ENCODE measurements around the gene ITGB1. TPM values are rescaled to one million over a fixed set of nuclear protein-coding genes. Genes with fewer than 3 reads are reported as not detected.

The ITGB1 gene
- total RNA-seq, 1 donor from 2014 or later, result 458 TPM

DNA sequence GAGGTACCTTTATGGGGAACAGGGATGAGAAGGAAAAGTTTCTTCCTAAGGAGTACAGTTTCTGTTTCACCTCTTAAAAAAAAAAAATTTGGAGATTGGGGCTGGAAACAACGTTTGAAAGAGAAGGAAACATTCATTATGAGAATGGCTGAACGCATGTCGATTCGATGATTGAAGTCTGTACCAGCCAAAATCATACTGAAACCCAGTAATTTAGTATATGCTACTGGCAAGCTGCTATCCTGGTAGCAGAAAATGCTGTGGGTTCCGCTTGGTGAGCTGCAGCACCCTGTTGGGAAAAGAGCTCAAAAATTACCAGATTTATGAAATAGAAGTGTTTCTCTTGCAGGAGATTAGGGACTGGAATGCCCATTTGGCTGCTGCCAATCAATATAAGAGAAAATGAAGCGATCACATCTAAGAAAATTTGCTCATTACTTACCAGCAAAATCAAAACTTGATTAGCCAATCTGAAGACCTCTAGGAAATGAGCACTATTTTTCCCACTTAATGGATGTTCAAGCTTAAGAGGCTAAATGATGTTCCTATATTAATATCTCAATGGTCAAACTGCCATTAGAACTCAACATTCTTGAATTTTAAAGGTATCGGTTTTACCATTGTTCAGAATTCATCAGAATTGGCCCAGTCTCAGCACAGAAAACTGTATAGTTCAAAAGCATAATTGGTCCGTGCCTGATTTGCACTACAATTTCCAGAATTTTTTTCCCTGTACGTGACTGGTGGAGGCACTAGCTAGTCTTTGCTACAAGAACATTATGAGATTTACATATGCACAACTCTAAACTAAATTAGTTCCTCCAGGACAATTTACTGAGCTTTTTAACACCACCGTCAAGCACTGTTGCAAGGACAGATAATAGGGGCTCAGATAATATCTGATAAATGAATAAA is 1.2 kb upstream of the ITGB1 start:
- DNase-seq (no peak), ATAC-seq (ENCODE audit: poor library complexity) (no peak)
- intact Hi-C loops (cut with DNase I), result loop anchor here (10.0 kb wide), 1 partner anchor 46 kb away; no protein-coding TSS in a partner anchor

DNA sequence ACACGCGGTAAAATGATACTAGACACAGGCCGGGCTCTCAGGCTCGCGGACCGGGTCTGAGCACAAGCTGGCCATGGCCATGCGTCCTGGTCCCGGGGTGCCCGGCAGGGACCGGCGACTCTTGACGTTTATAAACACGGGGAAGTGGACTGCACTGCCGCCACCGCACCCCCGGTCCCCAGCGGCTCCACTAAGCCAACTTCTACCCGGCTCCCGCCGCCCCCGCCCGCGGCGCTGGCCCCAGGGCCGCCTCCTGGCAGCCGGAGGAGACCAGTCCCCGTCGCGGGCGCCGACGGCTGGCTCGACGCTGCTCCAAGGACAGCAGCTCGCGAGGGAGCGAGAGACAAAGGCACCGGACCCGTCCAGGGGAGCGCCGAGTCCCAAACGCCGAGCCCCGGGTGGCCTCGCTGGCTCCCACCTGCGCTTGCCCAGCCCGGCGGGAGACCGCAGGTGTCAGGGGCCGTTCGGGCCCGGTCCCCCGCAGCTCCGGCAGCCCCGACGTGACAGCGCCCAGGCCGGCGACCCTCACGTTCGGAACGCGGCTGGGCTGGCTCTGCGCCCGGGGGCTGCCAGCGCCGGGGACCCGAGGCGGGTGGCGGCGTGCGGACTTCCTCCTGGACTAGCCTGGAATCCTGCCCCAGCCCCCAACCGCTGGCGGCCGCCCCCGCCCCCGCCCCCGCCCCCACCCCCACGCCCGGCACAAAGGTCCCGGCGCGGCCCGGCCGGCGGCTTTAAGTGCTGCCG is 517 bp downstream of the ITGB1 start:
- peak; percentile 81 for DNase-seq
- peak; percentile 26 for ATAC-seq (ENCODE audit: poor library complexity)
- intact Hi-C loops (cut with DNase I), result loop anchor here (10.0 kb wide), 1 partner anchor 47 kb away; no protein-coding TSS in a partner anchor

DNA sequence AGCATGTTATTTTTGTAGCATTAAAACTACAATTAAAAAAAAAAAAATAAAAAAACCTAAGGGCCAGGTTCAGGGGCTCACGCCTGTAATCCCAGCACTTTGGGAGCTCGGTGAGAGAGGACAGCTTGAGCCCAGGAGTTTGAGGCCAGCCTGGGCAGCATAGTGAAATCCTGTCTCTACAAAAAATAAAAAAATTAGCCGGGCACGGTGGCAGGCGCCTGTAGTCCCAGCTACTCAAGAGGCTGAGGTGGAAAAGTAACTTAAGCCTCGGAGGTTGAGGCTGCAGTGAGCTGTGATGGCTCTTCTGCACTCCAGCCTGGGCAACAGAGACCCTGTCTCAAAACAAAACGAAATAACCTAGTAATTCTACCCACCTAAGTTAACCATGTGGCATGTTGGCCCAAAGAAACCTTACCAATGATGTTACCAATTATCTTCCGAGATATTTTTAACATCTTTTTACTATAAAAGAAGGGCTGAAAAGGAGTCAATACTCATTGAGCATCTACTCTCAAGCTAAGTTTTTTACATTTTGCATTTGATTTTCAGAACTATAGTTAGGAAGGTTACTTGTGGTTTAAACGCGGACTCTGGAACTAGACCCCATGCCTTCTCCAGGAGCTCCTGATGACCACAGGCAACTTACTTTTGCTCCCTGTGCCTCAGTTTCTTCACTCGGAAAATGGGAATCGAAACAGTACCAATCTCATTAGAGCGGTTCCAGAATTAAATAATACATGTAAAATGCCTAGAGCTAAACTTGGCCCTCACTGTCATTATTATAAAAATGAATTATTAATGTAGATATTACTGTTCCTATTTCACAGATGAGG is 1.4 kb downstream of the ITGB1 start:
- intact Hi-C loops (cut with DNase I), result loop anchor here (10.0 kb wide), 1 partner anchor 48 kb away; no protein-coding TSS in a partner anchor
- DNase-seq, result peak; percentile 30
- no peak for ATAC-seq (ENCODE audit: poor library complexity)

DNA sequence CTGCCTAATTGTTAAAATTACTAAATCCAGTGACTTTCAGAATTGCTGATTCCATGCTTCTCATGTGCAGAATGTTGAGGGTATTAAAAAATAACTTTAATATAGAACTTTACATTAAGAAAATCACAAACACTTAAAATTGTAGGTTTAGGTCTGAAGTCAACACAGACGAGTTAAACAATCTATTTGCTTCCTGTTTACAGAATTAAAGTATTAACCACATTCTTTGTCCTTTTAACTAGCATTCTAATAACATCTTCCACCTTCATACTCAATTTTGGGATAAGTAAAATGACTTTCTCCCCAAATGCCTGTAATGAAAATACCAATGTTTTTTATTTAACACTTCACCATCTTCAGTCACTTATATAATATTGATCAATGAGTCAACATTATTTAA is 2.2 kb downstream of the ITGB1 start:
- DNase-seq (no peak), ATAC-seq (ENCODE audit: poor library complexity) (no peak)
- intact Hi-C loops (cut with DNase I), result loop anchor here (10.0 kb wide), 1 partner anchor 49 kb away; no protein-coding TSS in a partner anchor

DNA sequence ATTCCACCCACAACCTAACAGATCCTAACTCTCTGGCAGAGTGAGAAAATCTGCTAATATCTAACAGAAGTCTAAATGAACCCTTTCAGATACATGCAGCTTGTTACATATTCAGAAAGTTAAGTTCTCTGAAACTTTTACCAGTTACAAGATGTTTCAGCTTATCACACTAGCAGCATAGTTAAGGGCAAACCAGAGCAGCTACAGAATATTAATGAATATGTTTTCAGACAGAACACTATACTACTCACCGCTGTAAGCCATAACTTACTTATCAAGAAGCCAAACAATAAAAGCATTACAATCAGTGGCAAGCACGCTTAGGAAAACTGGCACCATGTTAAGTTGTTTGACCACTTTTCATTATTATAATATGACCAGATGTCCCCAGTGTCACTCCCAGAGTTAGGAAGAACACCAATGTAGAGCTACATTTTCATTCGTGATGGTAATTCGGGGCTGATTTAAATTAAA is 2.7 kb downstream of the ITGB1 start:
- DNase-seq, result no peak
- ATAC-seq (ENCODE audit: poor library complexity), result no peak
- intact Hi-C loops (cut with DNase I), result loop anchor here (10.0 kb wide), 1 partner anchor 49 kb away; no protein-coding TSS in a partner anchor

DNA sequence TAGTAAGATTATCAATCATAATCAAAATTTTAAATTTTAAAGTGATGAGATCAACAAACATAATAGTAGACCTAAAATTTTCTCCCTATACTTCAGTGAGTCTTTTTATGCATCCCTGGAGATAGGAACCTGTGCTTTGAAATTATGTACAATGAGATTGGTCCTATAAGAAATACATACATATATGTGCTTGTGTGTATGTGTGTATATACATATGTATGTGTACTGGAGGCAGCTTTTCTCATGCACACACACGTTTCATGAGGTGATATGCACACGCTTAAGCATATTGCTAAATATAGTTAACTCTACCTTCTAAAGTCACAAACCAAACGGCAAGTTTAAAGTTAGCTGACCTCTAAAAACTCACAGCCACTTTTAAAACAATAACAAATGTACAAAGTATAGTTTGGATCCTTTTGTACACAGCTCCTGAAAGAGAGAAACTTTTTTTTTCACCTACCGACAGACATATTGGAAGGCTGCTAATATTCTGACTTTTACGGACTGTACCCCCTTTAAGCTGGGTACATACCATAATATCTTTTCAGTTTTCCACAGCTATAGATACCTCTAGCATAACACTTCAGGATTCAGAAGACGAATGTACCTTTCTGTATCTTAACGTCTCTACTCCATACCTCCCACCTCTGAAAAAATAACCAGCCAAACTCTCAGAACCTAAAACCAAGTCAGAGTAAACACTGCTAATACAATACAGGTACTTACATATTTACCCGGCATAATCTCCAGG is 3.3 kb downstream of the ITGB1 start:
- no peak for ATAC-seq (ENCODE audit: poor library complexity)
- intact Hi-C loops (cut with DNase I), result loop anchor here (10.0 kb wide), 1 partner anchor 50 kb away; no protein-coding TSS in a partner anchor
- DNase-seq, result no peak

DNA sequence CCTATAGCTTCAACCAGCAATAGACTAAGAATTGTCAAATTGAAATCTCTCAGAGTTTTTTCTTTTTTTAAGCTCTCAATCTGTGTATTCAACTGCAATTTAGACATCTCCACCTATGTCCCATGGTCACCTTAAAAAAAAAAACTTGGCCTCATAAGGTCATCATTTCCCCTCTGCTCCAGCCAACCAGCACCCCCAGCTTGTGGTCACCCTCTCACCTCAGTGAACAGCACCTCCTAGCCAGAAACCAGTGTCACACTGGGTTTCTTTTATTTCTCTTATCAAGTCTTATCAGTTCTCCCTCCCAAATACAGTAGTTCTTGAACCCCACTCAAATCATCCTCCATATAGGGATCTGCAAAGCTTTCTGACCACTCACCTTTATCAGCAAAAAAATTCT is 4.0 kb downstream of the ITGB1 start:
- intact Hi-C loops (cut with DNase I), result loop anchor here (10.0 kb wide), 1 partner anchor 51 kb away; no protein-coding TSS in a partner anchor

DNA sequence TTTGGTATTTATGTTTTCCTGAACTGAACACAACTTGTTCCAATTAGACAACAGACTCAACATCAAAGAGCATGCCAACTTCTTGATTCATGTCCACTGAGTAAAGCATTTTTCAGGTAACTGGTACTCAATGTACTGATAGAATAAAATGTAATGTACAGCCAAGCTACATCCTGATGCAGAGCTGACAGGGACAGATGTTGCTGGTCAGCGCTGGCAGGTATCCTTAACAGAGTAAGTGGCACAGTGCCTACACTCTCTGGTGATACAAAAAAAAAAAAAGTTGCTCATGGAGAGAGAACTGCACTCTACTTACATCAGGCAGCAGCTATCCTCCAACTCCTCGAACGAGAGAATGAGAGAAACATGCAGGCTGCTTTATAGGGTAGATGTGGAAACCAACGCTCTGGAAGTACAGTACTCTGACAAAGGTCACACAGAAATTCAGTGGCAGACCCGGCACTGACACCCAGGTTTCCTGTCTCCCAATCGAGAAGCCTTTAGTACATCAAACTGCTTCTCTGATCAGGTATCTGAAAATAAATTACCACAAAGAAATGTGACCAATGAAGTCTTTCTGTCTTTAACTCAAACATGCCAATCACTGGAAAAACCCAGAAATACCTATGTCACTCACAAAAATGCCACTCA is 4.6 kb downstream of the ITGB1 start:
- intact Hi-C loops (cut with DNase I), result loop anchor here (10.0 kb wide), 1 partner anchor 51 kb away; no protein-coding TSS in a partner anchor
- peak; percentile 34 for DNase-seq
- ATAC-seq (ENCODE audit: poor library complexity), result peak; percentile 0

More for the DNA sequence above, 4.0 kb downstream of the ITGB1 start:
- ATAC-seq (ENCODE audit: poor library complexity), result no peak
- DNase-seq, result no peak

DNA sequence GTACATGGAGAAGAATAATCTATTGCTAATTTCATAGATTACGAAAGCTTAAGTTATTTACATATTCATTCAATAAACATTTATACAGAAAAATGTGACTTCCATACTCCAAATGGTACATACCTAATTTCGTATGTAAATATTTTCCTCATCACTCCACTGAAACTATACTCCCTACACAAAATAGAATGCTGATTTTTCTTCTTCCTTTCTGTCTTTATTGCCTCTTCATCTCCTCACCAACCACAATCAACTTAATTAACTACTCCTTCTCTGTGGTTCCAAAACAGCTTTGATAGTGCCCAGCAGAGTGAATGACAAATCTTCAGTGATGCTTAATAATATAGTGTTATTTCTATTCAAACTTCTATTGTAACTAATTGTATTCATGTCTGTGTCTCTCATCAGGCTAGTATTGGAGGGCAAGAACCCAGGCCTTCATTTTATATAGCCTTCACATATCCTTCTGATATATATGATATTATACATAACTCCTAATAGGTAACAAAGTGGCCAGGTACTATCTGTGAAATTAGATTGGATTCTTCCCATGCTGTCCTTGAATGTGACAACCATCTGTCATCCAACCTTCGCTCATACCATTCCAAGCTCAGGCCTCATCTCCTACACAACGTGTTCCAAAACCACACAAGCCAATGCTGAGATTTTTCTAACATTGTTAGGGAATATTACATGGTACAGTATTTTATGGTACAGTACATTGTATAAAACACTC is 5.3 kb downstream of the ITGB1 start:
- intact Hi-C loops (cut with DNase I), result loop anchor here (10.0 kb wide), 1 partner anchor 52 kb away; no protein-coding TSS in a partner anchor
- DNase-seq (no peak), ATAC-seq (ENCODE audit: poor library complexity) (no peak)

DNA sequence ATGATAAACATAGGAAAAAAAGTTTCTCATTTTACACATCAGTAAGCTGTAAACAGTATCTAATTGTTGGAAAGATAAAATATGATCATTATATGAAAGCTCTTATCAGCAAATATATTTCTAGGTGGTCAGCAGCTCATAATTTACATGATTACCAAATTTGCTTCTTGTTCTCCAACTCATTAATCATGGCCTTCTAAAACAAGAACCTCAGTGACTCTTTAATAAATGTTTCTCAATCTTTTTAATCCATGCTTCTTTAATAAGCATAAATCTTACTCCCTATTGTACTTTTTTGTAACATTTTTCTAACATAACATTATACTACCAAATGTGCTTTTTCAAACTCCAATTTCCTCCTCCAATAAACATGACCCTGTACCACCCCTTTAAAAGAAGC is 5.9 kb downstream of the ITGB1 start:
- ATAC-seq (ENCODE audit: poor library complexity) (no peak), DNase-seq (no peak)
- intact Hi-C loops (cut with DNase I), result loop anchor here (10.0 kb wide), 1 partner anchor 53 kb away; no protein-coding TSS in a partner anchor

DNA sequence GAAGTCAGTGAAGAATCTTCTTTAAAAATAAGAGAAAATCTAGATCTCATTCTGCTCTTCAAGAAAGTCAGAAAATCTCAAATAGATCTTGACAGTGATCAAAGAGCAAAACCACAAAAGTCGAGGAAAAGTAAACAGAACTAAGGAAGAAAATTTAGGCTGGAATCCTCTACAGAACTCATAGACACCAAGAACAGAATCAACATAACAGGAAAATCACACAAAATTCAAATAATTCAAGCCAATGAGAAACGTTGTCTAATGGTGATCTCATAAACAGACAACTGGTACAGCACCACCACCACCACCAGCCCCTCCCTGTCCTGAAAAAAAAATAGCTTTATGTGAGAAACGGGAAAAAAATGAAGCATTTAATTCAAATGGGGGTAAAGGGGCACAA is 6.9 kb downstream of the ITGB1 start:
- ATAC-seq (ENCODE audit: poor library complexity) (no peak), DNase-seq (no peak)
- intact Hi-C loops (cut with DNase I), result loop anchor here (10.0 kb wide), 1 partner anchor 54 kb away; no protein-coding TSS in a partner anchor

DNA sequence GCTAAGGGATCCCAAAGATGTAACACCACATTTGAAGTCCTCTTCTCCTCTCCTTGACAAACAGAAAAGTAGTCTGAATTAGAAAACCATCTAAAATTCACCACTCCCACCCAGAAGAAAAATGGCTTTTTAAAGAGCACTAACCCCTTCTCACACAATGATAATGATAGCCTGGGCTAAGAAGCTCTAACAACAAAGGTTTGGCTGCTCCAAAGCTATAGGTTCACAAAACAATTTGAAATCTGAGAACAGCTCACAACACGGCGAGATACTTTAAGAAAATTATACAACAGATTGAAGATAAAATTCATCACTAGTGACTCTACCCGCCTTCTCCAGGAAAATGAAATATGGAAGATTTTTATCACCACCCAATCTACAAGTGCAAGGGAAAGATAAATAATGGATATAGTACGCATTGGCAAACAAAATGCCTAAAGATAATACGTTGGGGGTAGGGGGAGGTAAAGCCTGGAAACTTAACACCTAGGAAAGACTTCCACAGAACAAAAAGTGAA is 7.4 kb downstream of the ITGB1 start:
- intact Hi-C loops (cut with DNase I), result loop anchor here (10.0 kb wide), 1 partner anchor 54 kb away; no protein-coding TSS in a partner anchor
- DNase-seq (no peak), ATAC-seq (ENCODE audit: poor library complexity) (no peak)

DNA sequence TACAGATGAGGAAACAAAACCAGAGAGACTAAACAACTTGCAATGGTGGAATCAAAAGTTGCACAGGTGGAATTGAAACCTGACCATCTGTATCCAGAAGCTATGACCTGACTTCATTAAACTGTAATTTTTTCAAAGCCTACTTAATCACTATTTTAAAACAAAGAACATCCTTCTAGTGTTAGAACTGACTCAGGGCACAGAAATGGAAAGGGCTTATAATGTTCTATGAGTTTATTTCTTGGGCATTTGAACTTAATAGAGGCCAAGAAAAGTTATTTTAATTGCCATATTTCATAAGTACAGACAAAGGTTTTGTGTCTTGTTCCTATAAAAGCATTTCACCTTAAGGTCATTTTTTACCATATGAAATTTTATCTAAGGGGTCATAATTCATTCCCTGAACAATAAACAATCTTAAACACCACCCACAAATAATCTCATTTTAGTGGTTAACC is 8.8 kb downstream of the ITGB1 start:
- no peak for ATAC-seq (ENCODE audit: poor library complexity)
- no peak for DNase-seq
- intact Hi-C loops (cut with DNase I), result no loop called here

DNA sequence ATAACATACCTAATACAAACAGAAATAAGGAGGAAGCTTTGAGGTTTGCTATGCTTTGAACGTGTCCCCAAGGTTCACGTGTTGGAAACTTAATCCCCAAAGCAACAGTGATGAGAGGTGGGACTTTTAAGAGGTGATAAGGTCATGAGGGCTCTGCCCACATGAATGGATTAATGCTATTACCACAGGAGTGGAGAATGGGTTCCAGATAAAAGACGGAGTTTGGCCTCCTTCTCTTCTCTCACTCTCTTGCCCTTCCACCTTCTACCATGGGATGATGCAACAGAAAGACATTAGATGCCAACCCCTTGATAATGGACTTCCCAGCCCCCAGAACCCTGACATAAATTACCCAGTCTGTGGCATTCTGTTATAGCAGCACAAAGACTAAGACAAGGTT is 9.6 kb downstream of the ITGB1 start:
- no peak for DNase-seq
- intact Hi-C loops (cut with DNase I), result no loop called here
- ATAC-seq (ENCODE audit: poor library complexity), result no peak

DNA sequence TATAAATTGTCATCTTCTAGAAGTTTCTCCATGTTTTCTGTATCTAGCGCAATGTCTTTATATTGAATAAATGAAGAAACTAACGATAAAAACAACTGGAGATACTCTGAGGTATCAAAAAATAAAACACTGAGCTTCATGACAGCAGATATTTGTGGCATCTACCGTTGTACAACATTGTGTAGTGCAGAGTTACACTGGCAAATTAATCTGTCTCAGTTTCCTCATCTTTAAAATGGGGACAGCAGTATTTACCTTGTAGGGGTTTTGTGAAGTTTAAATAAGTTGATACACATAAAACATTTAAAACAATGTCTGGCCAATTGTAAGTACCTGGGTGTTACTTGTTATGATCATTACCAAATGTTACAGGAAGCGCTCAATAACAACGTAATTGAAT is 10.4 kb downstream of the ITGB1 start:
- intact Hi-C loops (cut with DNase I), result no loop called here
- no peak for ATAC-seq (ENCODE audit: poor library complexity)
- DNase-seq, result no peak

DNA sequence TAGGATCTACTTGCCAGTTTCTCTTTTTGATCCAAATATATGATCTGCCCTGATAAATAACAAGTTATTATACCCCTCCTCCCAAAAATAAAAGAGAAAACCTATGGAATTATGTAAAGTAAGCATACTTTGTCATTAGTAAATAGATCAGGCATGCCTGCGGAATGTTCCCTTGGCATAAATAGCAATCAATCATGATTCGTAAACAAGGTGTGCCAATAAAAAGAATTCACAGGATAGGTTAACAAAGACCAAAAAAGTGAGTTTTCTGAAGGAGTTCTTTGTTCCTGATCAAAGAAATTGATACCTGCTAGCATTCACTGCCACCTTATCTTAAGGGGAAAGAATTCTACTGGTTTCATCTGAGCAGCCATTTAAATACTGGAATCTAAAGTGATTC is 11.9 kb downstream of the ITGB1 start:
- intact Hi-C loops (cut with DNase I), result no loop called here
- no peak for ATAC-seq (ENCODE audit: poor library complexity)

More for the DNA sequence above, 11.9 kb downstream of the ITGB1 start:
- no peak for DNase-seq
